Activated CD8-positive, alpha-beta memory T cell treated with anti-CD3 and anti-CD28 coated beads, Interleukin-2, amount 50 U/mL, for 1 hour (primary cell): ENCODE measurements around the gene IPO4.

Source experiments
- DNase-seq: peaks from one replicate; pipeline ENCODE4 v3.0.0-alpha.2; 2020; ENCODE audit errors: extremely low read depth

The IPO4 gene

DNA sequence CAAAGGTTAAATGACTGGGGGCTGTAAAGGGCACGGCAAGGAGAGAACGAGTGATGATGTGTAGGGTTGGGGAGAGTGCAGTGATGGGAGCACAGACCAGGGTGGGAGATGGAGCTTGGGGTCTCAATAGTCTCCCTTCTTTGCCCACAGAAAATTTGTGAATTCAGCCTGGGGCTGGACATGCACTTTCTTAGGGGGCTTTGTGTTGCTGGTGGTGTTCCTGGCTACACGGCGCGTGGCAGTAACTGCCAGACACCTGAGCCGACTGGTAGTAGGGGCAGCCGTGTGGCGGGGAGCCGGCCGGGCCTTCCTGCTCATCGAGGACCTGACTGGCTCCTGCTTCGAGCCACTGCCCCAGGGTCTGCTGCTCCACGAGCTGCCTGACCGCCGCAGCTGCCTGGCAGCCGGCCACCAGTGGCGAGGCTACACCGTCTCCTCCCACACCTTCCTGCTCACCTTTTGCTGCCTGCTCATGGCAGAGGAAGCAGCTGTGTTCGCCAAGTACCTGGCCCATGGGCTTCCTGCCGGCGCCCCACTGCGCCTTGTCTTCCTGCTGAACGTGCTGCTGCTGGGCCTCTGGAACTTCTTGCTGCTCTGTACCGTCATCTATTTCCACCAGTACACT is 56.4 kb downstream of the IPO4 start:
- DNase-seq, result no peak

GRCh38 chr14:24131549-24131966 is 57.1 kb downstream of the IPO4 start:
- DNase-seq, result no peak

DNA sequence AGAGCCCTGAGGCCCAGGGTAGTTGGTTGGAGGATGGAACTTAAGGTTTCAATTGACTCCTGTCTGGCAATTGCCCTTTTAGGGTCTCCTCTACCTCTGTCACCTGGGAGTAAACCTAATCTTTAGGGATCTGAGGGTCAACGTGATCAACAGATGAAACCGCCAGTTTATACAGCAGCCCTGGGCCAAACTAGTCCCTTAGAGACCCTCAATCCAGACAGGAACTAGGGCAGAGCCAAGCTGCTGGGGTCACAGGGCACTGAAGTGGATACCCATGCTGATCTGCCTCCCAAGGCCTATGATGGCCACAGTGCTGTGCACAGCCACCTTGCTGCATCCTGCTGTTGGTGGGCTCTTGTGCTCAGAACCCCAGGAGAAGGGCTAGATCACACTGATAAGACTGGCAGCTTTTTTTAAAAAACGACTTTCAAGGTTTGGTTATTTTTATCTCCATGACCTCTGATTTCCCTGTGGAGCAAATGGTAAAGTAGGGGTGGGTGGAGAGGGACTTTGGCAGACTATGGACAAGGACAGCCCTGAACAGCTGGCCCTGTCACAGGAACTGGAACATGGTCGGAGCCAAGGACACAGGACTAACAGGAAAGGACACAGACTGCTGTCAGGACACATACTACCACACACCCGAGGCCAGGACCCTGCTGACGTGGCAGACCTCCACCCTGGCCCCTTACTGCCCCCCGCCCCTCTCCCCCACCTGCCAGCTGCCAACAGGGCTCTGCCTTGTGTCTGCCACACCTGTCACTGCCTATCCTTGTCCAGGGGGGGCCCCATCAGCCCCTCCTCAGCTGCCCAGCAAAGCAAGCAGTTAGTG is 57.7 kb downstream of the IPO4 start:
- DNase-seq, result no peak

- no peak for DNase-seq
These were observed 58.3 kb downstream of the IPO4 start, which contains the start of gene FITM1 for GRCh38 chr14:24130380-24130716. FITM1 (plus strand) TSS chr14:24130659; CDS start chr14:24131564, 905 bp downstream.
